Mucosa of stomach (tissue), 1 donor: ENCODE results near the gene IGF2BP2.
"Not testable (repeated sequence)": the region's sequence is repeated elsewhere in the genome, so short reads cannot be mapped to it uniquely, and the experiment has no call there.

Experiments used
- H3K27me3 ChIP-seq: one replicate; pipeline ENCODE4 v1.7.0; 2013; ENCODE audit warnings: mild to moderate bottlenecking, low read length; ENCODE audit not compliant: control insufficient read depth, insufficient read depth
- H3K36me3 ChIP-seq: one replicate; pipeline ENCODE4 v1.7.0; 2013; ENCODE audit warnings: low read length; ENCODE audit not compliant: control insufficient read depth, insufficient read depth
- H3K4me1 ChIP-seq: one replicate; pipeline ENCODE4 v1.7.0; 2013; ENCODE audit warnings: mild to moderate bottlenecking, low read length; ENCODE audit not compliant: control insufficient read depth, insufficient read depth
- H3K4me3 ChIP-seq: one replicate; pipeline ENCODE4 v1.7.0; 2013; ENCODE audit warnings: low read length
- H3K9ac ChIP-seq: one replicate; pipeline ENCODE4 v1.7.0; 2013; ENCODE audit warnings: mild to moderate bottlenecking, low read length, moderate library complexity
- H3K9me3 ChIP-seq: one replicate; pipeline ENCODE4 v1.7.0; 2013; ENCODE audit warnings: mild to moderate bottlenecking, low read length, moderate library complexity; ENCODE audit not compliant: control insufficient read depth
- donor health status: Pancreatic carcinoma.

Gene IGF2BP2

DNA sequence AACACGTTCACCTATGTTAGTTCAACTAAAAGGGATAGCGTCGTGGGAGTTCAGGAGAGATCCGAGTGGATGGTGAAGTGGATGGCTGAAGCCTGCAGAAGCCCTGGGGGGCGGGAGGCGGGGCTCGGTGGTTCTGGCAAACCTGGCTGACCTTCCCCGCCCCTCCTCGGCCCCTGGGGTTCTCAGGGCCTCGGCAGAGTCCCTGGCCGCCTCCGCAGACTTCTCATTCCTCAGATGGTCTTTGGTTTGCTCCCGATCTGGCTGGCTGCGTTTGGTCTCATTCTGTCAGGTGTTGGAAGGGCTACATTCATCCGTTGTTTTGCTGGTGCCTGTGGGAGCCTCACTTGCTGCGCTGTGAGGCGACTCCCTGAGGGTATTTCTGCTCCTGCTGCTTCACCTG is 179.7 kb downstream of the IGF2BP2 start:
- not testable (repeated sequence) for H3K4me1 ChIP-seq, H3K4me3 ChIP-seq, H3K9me3 ChIP-seq, H3K9ac ChIP-seq, H3K27me3 ChIP-seq, H3K36me3 ChIP-seq

- no peaks in the 10 kb centered on the region for H3K4me1 ChIP-seq
- H3K9me3 ChIP-seq = no peaks in the 10 kb centered on the region
- no peak overlapping the region for H3K4me3 ChIP-seq
- H3K9ac ChIP-seq = no peak overlapping the region
- H3K27me3 ChIP-seq = no peaks in the 10 kb centered on the region
- no peaks in the 10 kb centered on the region for H3K36me3 ChIP-seq
Observed at GRCh38 chr3:185640308-185640707, 184.5 kb downstream of the IGF2BP2 start.

DNA sequence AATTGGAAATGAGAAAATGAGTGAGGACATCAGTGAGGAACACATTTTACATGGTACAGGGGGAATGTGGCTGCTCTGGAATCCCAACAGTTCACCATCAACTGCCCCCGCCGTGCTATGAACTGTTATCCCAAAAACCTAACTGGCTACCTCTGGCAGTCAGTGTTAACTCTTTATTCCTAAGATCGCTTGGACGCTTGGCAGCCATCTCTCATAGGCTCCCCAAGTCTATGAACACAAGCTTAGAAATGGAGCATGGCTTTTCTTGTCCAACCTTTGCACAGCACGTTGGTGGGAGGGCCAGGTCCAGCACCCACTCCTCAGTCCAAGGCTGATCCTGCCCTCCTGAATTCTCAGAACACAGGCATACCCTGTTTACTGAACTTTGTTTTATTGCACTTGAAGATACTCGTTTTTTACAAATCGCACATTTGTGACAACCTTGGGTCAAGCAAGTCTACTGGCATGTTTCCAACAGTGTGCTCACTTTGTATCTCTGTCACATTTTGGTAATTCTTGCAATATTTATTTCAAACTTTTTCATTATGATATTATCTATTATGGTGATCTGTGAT is 185.1 kb downstream of the IGF2BP2 start:
- no peak overlapping the region for H3K9ac ChIP-seq
- no peak overlapping the region for H3K4me3 ChIP-seq
- no peaks in the 10 kb centered on the region for H3K9me3 ChIP-seq
- H3K36me3 ChIP-seq = no peaks in the 10 kb centered on the region
- H3K4me1 ChIP-seq = no peaks in the 10 kb centered on the region
- no peaks in the 10 kb centered on the region for H3K27me3 ChIP-seq

DNA sequence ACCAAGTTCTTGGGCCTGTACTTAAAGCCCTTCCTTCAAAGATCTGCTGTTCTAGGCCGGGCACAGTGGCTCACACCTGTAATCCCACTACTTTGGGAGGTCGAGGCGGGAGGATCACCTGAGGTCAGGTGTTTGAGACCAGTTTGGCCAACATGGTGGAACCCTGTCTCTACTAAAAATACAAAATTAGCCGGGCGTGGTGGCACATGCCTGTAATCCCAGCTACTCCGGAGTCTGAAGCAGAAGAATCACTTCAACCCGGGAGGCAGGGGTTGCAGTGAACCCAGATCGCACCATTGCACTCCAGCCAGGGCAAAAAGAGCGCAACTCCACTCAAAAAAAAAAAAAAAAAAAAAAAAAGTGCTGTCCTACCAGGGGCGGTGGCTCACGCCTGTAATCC is 186.2 kb downstream of the IGF2BP2 start:
- not testable (repeated sequence) for H3K27me3 ChIP-seq, H3K9ac ChIP-seq, H3K4me3 ChIP-seq

DNA sequence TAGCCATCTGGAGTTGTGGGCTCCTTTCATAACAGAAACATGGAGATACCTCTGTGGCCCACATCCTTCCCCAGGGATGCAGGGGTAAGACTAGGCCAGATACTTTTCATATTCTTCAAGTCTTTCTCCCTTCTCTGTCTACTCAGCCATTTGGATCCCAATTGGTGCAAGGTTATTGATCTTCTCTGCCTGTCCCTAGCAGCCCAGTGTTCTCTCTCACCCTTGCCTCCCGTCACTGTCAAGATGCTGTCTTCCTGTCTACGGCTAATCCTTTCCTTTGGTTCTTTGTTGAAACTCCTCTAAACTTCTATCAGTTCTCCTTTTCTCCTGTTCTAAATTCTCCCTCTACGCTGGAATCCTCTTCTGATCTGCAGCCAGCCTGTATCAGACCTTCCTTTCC is 187.5 kb downstream of the IGF2BP2 start:
- Histone ChIP-seq H3K9me3 (no peaks in the 10 kb centered on the region), H3K9ac (no peak overlapping the region), H3K27me3 (no peaks in the 10 kb centered on the region)

More for the DNA sequence above, 186.2 kb downstream of the IGF2BP2 start:
- not testable (repeated sequence) for H3K36me3 ChIP-seq, H3K9me3 ChIP-seq, H3K4me1 ChIP-seq

GRCh38 chr3:185632996-185633395 is 191.8 kb downstream of the IGF2BP2 start:
- Histone ChIP-seq H3K36me3 (no peaks in the 10 kb centered on the region), H3K27me3 (no peaks in the 10 kb centered on the region), H3K4me1 (peaks cover 9% of the 10 kb centered on the region), H3K9me3 (no peaks in the 10 kb centered on the region), H3K9ac (no peak overlapping the region), H3K4me3 (no peak overlapping the region)

More for the DNA sequence above, 187.5 kb downstream of the IGF2BP2 start:
- Histone ChIP-seq H3K36me3 (no peaks in the 10 kb centered on the region), H3K4me3 (no peak overlapping the region), H3K4me1 (no peaks in the 10 kb centered on the region)

- Histone ChIP-seq H3K4me3 (no peak overlapping the region), H3K9ac (no peak overlapping the region), H3K4me1 (peaks cover 9% of the 10 kb centered on the region), H3K27me3 (no peaks in the 10 kb centered on the region), H3K36me3 (no peaks in the 10 kb centered on the region), H3K9me3 (no peaks in the 10 kb centered on the region)
Observed at GRCh38 chr3:185631508-185632206, 193.2 kb downstream of the IGF2BP2 start.

- no peaks in the 10 kb centered on the region for H3K36me3 ChIP-seq
- H3K27me3 ChIP-seq = no peaks in the 10 kb centered on the region
- no peak overlapping the region for H3K9ac ChIP-seq
- H3K4me3 ChIP-seq = no peak overlapping the region
- peaks cover 9% of the 10 kb centered on the region for H3K4me1 ChIP-seq
- no peaks in the 10 kb centered on the region for H3K9me3 ChIP-seq
Observed at GRCh38 chr3:185631108-185631507, 193.7 kb downstream of the IGF2BP2 start.

GRCh38 chr3:185630182-185630622 is 194.6 kb downstream of the IGF2BP2 start:
- Histone ChIP-seq H3K4me3 (no peak overlapping the region), H3K27me3 (no peaks in the 10 kb centered on the region), H3K9me3 (no peaks in the 10 kb centered on the region), H3K4me1 (peaks cover 9% of the 10 kb centered on the region), H3K36me3 (no peaks in the 10 kb centered on the region), H3K9ac (no peak overlapping the region)

GRCh38 chr3:185629554-185630181 is 195.2 kb downstream of the IGF2BP2 start:
- no peaks in the 10 kb centered on the region for H3K27me3 ChIP-seq
- H3K36me3 ChIP-seq = no peaks in the 10 kb centered on the region
- H3K9me3 ChIP-seq = no peaks in the 10 kb centered on the region
- peaks cover 9% of the 10 kb centered on the region for H3K4me1 ChIP-seq
- no peak overlapping the region for H3K9ac ChIP-seq
- H3K4me3 ChIP-seq = no peak overlapping the region

- H3K27me3 ChIP-seq = no peaks in the 10 kb centered on the region
- no peak overlapping the region for H3K9ac ChIP-seq
- H3K4me3 ChIP-seq = no peak overlapping the region
- H3K36me3 ChIP-seq = no peaks in the 10 kb centered on the region
- no peaks in the 10 kb centered on the region for H3K9me3 ChIP-seq
- peaks cover 9% of the 10 kb centered on the region for H3K4me1 ChIP-seq
Observed at GRCh38 chr3:185625784-185626183, 199.1 kb downstream of the IGF2BP2 start.

- Histone ChIP-seq H3K36me3 (no peaks in the 10 kb centered on the region), H3K9me3 (no peaks in the 10 kb centered on the region), H3K4me3 (no peak overlapping the region), H3K27me3 (no peaks in the 10 kb centered on the region), H3K4me1 (no peaks in the 10 kb centered on the region), H3K9ac (no peak overlapping the region)
Observed at GRCh38 chr3:185623939-185624665, 200.7 kb downstream of the IGF2BP2 start.
